SK-N-SH treated with all-trans-retinoic acid at 6 μM for 48 hours (cell line): ENCODE data around the gene AMPH.

Experiments used
- ARNTL ChIP-seq: fragments of 450-650 bp; formaldehyde crosslinking; IDR thresholded peaks from 2 replicates; pipeline ENCODE4 v1.5.0; 2020; ENCODE audit warnings: low read depth, mild to moderate bottlenecking, moderate library complexity, borderline replicate concordance
- CSDC2 ChIP-seq: fragments of 250-450 bp; sonication (Bioruptor Pico); IDR thresholded peaks from 2 replicates; pipeline ENCODE4 v1.5.0; 2020; ENCODE audit warnings: mild to moderate bottlenecking, moderate library complexity
- ESRRG ChIP-seq: fragments of 250-450 bp; sonication (Bioruptor Pico); IDR thresholded peaks from 2 replicates; pipeline ENCODE4 v1.6.1; 2021; ENCODE audit warnings: mild to moderate bottlenecking
- PATZ1 ChIP-seq: fragments of 250-450 bp; sonication (Bioruptor Pico); IDR thresholded peaks from 2 replicates; pipeline ENCODE4 v1.8.0; 2020; ENCODE audit warnings: mild to moderate bottlenecking, moderate library complexity, borderline replicate concordance
- RARB ChIP-seq: fragments of 250-450 bp; sonication (Bioruptor Pico); IDR thresholded peaks from 2 replicates; pipeline ENCODE4 v1.8.0; 2021; ENCODE audit warnings: mild to moderate bottlenecking, moderate library complexity
- TOX ChIP-seq: fragments of 250-450 bp; sonication (Bioruptor Pico); IDR thresholded peaks from 2 replicates; pipeline ENCODE4 v1.8.0; 2021; ENCODE audit warnings: mild to moderate bottlenecking, moderate library complexity, borderline replicate concordance
- ZFP30 ChIP-seq: fragments of 450-650 bp; formaldehyde crosslinking; IDR thresholded peaks from 2 replicates; pipeline ENCODE4 v1.5.0; 2022; ENCODE audit warnings: mild to moderate bottlenecking, moderate library complexity

GRCh38 chr7:38504684-38505083 is 126.5 kb downstream of the AMPH start:
- TF ChIP-seq PATZ1 (CRISPR knock-in tag) (no peak), ARNTL (no peak), ESRRG (CRISPR knock-in tag) (no peak), ZFP30 (CRISPR knock-in tag) (no peak), CSDC2 (no peak), RARB (no peak), TOX (CRISPR knock-in tag) (no peak)
